AG04450 (cell line): ENCODE measurements around the gene CLCC1. TPM values are rescaled to one million over a fixed set of nuclear protein-coding genes. Genes with fewer than 3 reads are reported as not detected.

Experiments used
- CTCF ChIA-PET: fragments of 300-600, 350-600 bp; formaldehyde crosslinking; extraction: SDS; loops from one replicate; lab custom pipeline; 2022; ENCODE audit warnings: antibody characterized with exemption, inconsistent platforms; lab: Charles Lee
- POLR2A ChIA-PET: fragments of 350-600 bp; formaldehyde crosslinking; extraction: SDS; loops from one replicate; lab custom pipeline; 2021; ENCODE audit warnings: antibody characterized with exemption, inconsistent platforms; lab: Yijun Ruan, JAX
- DNase-seq: peaks from one replicate; pipeline ENCODE4 v3.0.0-alpha.2; 2011; ENCODE audit warnings: low read depth, low spot score
- H3K27ac ChIP-seq: one replicate; pipeline ENCODE4 v1.5.1; 2012; ENCODE audit warnings: low read depth, low read length, control low read depth
- H3K27me3 ChIP-seq: one replicate; pipeline ENCODE4 v1.6.0; 2012; ENCODE audit warnings: low read length; ENCODE audit not compliant: control insufficient read depth, insufficient read depth
- H3K4me3 ChIP-seq: 2 replicates; pipeline ENCODE4 v1.5.1; 2011; ENCODE audit warnings: mild to moderate bottlenecking, low read depth, low read length, control low read depth
- H3K9me3 ChIP-seq: 2 replicates; pipeline ENCODE4 v1.5.1; 2012; ENCODE audit warnings: low read length; ENCODE audit not compliant: control insufficient read depth, insufficient read depth
- CTCF ChIP-seq: IDR thresholded peaks from 2 replicates; pipeline ENCODE4 v1.5.1; 2011; ENCODE audit warnings: low read depth, low read length, control low read depth, inconsistent platforms
- polyA plus RNA-seq: library from polyadenylated mRNA; depleted of rRNA; stranded (reverse); fragments of >200 nt; gene quantifications from 2 replicates; pipeline ENCODE4 v1.2.3, GENCODE V29; 2011; rRNA removed
- small RNA-seq: library from RNA; depleted of rRNA; stranded (forward); fragments of <200 nt; gene quantifications from one replicate; pipeline ENCODE3, GENCODE V24; 2012; ENCODE audit warnings: low read depth; ENCODE audit not compliant: insufficient read length

Gene CLCC1
- polyA plus RNA-seq, 1 experiment: 45.2 TPM

DNA sequence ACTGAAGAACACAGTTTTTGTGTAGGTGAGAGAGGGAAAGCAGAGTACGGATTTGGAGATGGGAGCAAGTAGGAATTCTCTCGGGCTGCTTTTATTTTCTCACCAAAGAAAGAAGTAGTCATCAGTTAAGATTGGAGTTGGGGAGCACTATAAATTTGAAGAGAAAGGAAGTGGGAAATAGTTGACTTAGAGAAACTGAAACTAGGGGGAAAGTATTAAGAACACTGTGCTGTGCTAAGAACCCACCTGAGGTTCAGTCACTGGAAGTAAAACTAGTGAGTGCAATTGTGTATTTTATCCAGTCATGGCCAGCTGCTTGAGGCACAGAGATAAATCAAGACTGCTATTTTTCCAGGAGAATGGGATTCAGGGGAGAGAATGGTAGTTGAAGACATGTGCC, 37.4 kb downstream of the CLCC1 start:
- POLR2A ChIA-PET: no interaction called here
- CTCF ChIA-PET: no interaction called here

DNA sequence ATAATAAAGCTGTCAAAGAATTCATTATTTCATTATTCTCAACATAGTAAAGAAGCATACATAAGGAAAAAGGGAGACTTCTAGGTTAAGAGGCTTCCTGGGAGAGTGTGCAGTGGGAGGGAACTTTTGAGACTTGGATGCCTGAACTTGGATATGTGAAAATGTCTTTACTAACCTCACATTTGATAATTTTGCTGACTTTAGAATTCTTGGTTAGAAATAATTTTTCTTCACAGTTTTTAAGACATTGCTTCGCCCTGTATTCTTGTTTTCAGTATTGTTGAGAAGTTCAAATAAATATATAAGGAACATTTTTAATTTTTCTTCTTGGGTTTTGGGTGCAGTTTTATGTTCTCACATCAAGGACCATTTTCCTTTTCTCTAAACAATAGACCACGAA, 46.5 kb downstream of the CLCC1 start:
- TF ChIP-seq CTCF: no peak
- ChIA-PET CTCF (interaction anchor here (1.8 kb wide), 1 partner anchor 88 kb away, joined by 10 read pairs; no protein-coding TSS in a partner anchor), POLR2A (no interaction called here)
- H3K27me3 ChIP-seq: no peaks in the 10 kb centered on the region
- H3K4me3 ChIP-seq: no peak overlapping the region
- no peak for DNase-seq
- no peak overlapping the region for H3K27ac ChIP-seq
- no peaks in the 10 kb centered on the region for H3K9me3 ChIP-seq

More for the DNA sequence above, 37.4 kb downstream of the CLCC1 start:
- DNase-seq: no peak
- Histone ChIP-seq H3K27me3 (no peaks in the 10 kb centered on the region), H3K4me3 (no peak overlapping the region), H3K9me3 (no peaks in the 10 kb centered on the region), H3K27ac (no peak overlapping the region)
- TF ChIP-seq CTCF: no peak

Small RNA genes lying within 50 kb of the gene (small RNA-seq; reads per million reads assigned to genes)
- gene BX679664.2: not detected

Other genes starting within 250 kb of the CLCC1 start
- 25.5 and 44.0 TPM in 2 replicates for gene STXBP3, start 216.8 kb downstream of the CLCC1 start, polyA plus RNA-seq
- gene AKNAD1, start 106.4 kb downstream of the CLCC1 start, polyA plus RNA-seq: 0.45 and 0.86 TPM in 2 replicates
- 10.0 and 14.3 TPM in 2 replicates for gene GPSM2, start 86.5 kb downstream of the CLCC1 start, polyA plus RNA-seq
- gene WDR47, start 78.6 kb upstream of the CLCC1 start, polyA plus RNA-seq: 14.6 and 23.1 TPM in 2 replicates
- gene TAF13, start 112.5 kb upstream of the CLCC1 start, polyA plus RNA-seq: 61.8 and 81.9 TPM in 2 replicates
- 38.8 and 39.0 TPM in 2 replicates for gene TMEM167B, start 127.3 kb upstream of the CLCC1 start, polyA plus RNA-seq
- 0.88 and 0.94 TPM in 2 replicates for gene ELAPOR1, start 150.6 kb upstream of the CLCC1 start, polyA plus RNA-seq